Loucy (cell line): ENCODE data around the gene MYO5B.

Experiments
- EZH2phosphoT487 ChIP-seq: fragments of 200-600 bp; IDR thresholded peaks from 2 replicates; pipeline ENCODE4 v1.6.1; 2018; ENCODE audit warnings: antibody characterized with exemption, mild to moderate bottlenecking, moderate library complexity, borderline replicate concordance
- TF ChIP-seq, protein P1 (sequence below): fragments of 200-600 bp; sonication (generic); conservative IDR thresholded peaks from 2 replicates; pipeline ENCODE4 v1.5.1; 2014; ENCODE audit warnings: mild to moderate bottlenecking, antibody characterized with exemption, low read length

DNA sequence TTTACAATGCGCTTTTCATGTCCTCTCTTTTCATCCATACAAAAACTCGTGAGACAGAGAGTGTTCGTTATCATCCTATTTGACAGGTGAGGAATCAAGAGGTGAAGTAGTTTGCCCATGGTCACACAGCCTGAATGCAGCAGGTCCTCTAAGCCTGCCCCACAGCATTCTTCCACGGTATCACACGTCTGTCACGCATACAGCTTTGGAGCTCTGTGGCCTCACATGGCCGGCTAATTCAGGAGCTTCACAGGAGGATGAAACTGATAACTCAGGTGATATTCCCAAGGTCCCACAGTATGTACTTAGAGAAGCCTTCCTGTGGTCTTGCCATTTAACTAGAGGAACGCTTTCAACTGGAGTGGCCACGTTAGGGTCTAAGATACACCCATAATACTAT, 59.0 kb downstream of the MYO5B start:
- TF ChIP-seq, protein P1, sequence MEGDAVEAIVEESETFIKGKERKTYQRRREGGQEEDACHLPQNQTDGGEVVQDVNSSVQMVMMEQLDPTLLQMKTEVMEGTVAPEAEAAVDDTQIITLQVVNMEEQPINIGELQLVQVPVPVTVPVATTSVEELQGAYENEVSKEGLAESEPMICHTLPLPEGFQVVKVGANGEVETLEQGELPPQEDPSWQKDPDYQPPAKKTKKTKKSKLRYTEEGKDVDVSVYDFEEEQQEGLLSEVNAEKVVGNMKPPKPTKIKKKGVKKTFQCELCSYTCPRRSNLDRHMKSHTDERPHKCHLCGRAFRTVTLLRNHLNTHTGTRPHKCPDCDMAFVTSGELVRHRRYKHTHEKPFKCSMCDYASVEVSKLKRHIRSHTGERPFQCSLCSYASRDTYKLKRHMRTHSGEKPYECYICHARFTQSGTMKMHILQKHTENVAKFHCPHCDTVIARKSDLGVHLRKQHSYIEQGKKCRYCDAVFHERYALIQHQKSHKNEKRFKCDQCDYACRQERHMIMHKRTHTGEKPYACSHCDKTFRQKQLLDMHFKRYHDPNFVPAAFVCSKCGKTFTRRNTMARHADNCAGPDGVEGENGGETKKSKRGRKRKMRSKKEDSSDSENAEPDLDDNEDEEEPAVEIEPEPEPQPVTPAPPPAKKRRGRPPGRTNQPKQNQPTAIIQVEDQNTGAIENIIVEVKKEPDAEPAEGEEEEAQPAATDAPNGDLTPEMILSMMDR = no peak
- TF ChIP-seq EZH2phosphoT487 = no peak
